GM21423 (cell line): ENCODE measurements around the gene RAD51D.
"Not testable (repeated sequence)": the region's sequence is repeated elsewhere in the genome, so short reads cannot be mapped to it uniquely, and the experiment has no call there.

Experiments used
- ATAC-seq: cut with Tn5 transposase; IDR thresholded peaks from one replicate; pipeline ENCODE4 v1.9.1; 2021; ENCODE audit warnings: mild to moderate bottlenecking, moderate library complexity; ENCODE audit not compliant: unreplicated experiment

The RAD51D gene

DNA sequence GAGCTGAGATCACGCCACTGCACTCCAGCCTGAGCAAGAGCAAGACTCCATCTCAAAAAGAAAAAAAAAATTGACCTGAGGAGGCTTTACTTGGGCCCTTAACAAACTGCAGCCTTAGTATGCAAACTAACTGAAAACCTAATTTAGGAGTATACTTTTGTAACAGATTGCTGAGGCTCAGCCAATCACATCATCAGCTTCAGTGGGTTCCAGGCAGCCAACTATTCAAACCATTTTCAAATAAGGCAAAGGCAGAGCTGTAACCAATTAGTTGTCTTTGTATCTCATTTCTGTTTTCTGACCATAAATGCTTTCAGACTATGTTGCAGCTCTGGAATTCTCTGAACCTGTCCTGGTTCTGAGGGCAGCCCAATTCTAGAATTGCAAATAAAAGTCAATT lies 23.9 kb downstream of the RAD51D start:
- ATAC-seq = no peak

GRCh38 chr17:35094902-35095301 lies 24.8 kb downstream of the RAD51D start:
- ATAC-seq = no peak

GRCh38 chr17:35090707-35091106 lies 29.0 kb downstream of the RAD51D start:
- not testable (repeated sequence) for ATAC-seq

- ATAC-seq = peak; percentile 8
Measured at GRCh38 chr17:35089586-35090296, 29.9 kb downstream of the RAD51D start.

DNA sequence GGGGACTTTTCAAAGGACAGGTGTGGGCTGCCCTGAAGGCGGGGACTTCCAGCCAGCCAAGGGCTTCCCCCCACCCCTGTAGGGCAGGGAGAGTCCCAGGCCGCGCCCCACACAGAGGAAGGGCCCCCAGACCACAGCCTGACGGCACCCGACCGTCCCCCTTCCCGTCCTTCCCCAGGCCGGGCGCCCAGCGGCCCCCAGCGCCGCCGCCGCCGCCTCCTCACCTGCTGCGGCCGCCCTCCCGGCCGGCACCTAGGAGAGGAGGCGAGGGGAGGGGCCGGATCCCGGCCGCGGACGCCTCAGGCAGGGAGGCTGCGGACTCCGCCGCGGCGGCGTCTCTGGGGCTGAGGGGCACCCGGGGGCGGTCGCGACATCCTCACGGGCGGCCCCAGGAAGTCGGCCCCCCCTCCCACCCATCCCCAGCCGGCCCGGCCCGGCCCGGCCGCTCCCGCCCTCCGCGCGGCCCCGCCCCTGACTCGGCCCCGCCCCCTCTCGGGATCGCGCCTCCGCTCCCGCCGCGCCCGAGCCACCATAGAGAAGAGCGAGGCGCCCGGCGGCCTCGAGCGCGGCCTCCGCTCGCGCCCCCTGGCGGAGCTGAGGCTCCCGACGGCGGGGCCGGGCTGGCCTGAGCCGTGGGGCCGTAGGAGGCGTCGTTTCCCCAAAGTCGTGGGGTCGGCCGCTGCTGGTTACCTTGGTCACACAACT lies 30.6 kb downstream of the RAD51D start:
- peak; percentile 66 for ATAC-seq

- no peak for ATAC-seq
Measured at GRCh38 chr17:35088356-35088880, 31.2 kb downstream of the RAD51D start.

GRCh38 chr17:35087731-35088355 lies 31.8 kb downstream of the RAD51D start:
- ATAC-seq = no peak

DNA sequence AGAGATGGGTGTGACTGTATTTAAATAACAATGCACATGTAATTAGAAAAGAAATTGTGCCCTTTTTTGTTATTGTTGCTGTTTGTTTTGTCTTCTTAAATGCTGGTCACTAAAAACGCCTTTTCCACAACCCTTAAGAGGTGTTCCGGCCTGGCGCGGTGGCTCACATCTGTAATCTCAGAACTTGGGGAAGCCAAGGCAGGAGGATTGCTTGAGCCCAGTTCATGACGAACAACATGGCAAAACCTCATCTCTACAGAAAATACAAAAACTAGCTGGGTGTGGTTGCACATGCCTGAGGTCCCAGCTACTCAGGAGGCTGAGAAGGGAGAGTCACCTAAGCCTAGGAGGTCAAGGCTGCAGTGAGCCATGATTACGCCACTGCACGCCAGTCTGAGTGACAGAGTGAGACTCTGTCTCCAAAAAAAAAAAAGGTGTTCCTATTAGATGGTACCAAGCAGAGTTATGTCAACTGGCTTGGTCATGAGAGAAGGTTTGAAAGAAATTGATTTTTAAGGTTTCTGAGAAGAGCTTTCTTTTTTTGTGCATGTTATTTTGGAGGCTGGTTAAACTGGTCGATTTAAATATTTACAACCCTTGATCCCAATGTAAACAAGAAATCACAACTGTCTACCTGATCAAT lies 32.6 kb downstream of the RAD51D start:
- ATAC-seq = no peak

- no peak for ATAC-seq
Measured at GRCh38 chr17:35086164-35086563, 33.5 kb downstream of the RAD51D start.

DNA sequence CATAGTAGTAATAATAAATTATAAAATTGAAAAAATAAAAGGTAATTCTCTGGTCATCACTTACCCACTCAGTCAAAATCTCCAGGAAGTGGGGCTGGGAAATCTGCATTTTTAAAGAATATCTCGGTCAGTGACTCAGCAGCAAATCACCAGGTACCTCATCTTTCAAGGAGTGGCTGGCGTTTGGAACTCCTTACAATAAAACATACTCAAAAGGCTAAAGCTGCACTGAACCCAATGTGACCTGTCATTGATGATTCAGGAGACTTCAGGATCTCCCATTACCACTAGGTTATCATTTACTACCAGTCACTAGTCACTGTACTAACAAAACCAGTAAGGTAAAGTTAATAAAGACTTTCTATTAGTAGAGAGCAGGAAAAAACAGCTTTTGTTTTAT lies 34.7 kb downstream of the RAD51D start:
- no peak for ATAC-seq

GRCh38 chr17:35083071-35083470 lies 36.6 kb downstream of the RAD51D start:
- no peak for ATAC-seq

GRCh38 chr17:35082073-35082657 lies 37.5 kb downstream of the RAD51D start:
- ATAC-seq = peak; percentile 49

- no peak for ATAC-seq
Measured at GRCh38 chr17:35081638-35082037, 38.0 kb downstream of the RAD51D start.

DNA sequence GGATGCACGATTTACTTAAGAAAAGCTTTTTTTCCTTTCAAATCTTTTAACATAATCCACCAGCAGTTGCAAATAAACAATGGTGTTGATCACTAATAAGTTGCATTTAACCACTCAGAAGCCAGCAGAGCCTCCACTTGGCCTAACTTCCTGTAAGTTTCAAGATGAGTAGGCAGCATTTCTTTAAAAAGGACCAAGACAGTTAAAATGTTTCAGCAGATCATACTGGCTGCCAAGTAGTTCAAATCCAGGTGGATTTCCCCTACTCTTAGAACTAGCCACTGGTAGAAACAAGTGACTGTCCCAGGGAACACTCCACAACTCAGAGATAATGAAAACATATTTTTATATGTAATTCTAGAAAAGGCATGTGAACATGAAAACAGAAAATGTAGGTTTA lies 39.1 kb downstream of the RAD51D start:
- ATAC-seq = peak; percentile 62

- no peak for ATAC-seq
Measured at GRCh38 chr17:35079547-35080423, 39.9 kb downstream of the RAD51D start.

DNA sequence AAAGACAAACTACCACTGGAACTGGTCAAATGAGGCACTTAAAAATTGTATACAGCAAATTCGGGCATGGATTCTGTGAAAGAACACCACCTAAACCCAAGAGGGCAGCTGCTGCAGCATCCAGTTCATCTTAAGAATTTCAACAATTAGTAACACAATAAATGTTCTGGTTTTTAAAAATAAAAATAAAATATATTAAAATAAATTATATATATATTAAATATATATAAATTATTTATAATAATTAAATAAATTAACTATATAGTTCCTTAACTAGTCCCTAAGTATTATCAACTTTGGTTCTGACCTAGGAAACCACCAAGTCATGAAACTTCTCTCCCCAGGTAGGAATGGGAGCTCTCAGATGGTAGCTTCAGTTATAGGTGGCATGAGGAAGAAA lies 42.8 kb downstream of the RAD51D start:
- no peak for ATAC-seq

- ATAC-seq = no peak
Measured at GRCh38 chr17:35074711-35075707, 44.7 kb downstream of the RAD51D start.

DNA sequence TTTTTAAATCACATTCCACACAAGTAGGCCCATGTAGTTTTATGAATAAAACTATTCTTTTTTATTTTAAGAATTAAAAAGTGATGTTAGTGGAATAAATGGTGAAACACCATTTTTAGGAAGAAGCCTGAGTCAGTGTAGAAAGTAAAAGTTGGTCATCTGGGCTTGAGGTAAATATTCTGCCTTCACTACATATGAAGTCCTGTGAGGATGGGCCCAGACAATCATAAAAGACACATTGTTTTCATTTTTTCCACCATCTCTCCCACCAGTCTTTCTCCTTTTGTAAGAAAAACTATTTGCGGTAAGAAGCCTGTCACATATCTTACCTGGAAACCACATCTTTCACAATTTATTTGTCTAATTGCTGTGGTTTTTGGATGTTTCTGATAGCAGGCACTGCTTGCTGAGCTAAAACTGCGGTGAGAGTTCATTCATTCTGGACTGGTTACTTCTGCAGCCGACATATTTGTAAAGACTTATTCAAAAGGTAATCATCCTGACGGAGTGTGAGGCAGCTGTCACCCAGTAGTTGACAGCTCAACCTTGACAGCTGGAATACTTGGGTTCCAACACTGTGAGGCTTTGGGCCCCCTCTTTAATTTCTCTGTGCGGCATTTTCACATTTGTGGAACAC lies 45.6 kb downstream of the RAD51D start:
- no peak for ATAC-seq
